ENCODE data around the gene ATP4A.

- TF ChIP-seq POLR2AphosphoS5 (IDR thresholded peaks at IDR 0.05; ENCODE audit: borderline replicate concordance, low read depth, low read length) (no peak), EZH2 (IDR thresholded peaks at IDR 0.05) (no peak)
Measured at GRCh38 chr19:35511337-35511736, 52.1 kb downstream of the ATP4A start.

Data from SK-N-MC (cell line).